Activated CD4-positive, CD25-positive, alpha-beta regulatory T cell treated with anti-CD3 and anti-CD28 coated beads, Interleukin-2, amount 50 U/mL, for 72 hours (primary cell): Measurements from ENCODE around the gene THAP12.

Experiments used
- DNase-seq: peaks from one replicate; pipeline ENCODE4 v3.0.0; 2021

THAP12 gene

DNA sequence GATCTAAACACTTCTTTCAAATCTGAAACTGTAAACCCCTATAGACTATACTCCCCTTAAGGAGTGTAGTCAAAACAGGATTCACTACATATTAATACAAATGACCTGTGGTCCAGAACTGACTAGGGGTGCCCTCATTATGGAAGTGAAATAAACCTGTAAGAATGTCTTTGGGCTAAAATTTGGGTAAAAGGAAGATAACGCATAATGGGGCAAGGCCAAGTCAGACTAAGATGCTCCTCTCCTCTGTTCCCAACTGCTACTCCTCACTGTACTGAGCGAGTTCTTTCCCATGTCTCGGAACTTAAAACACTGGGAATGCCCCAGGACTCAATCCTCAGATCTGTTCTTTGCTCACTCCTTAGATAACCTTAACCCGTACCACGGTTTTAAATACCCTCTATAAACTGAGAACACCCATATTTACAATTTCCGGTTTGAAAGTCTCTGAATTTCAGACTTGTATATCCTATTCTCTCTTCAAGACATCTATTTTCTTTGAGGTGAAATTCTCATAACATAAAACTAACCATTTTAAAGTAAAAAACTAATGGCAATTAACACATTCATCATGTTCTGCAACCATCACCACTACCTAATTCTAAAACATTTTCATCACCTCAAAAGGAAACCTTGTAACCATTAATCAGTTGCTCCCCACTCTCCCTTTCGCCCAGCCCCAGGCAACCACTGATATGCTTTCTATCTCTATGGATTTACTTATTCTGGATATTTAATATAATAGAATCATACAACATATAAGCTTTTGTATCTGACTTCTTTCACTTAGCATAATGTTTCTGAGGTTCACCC is 4.0 kb downstream of the THAP12 start:
- no peak for DNase-seq

DNA sequence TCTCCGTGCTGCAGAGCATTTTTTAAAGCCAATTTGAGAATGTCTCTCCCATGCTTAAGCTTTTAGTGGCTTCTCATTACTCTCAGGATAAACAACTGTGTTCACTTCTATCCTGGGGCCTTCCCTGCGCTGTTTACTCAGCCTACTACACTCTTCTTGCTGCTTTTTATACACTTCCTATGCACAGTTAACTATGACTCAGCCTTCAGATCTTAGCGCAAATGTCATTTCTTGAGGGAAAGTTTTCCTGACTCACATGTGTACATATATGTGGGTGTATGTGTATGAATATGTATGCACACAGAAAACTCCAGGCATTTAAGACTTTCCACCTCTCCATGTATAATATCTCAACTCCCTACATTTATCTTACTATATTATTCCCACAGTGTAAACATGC is 9.8 kb downstream of the THAP12 start:
- DNase-seq, result no peak

DNA sequence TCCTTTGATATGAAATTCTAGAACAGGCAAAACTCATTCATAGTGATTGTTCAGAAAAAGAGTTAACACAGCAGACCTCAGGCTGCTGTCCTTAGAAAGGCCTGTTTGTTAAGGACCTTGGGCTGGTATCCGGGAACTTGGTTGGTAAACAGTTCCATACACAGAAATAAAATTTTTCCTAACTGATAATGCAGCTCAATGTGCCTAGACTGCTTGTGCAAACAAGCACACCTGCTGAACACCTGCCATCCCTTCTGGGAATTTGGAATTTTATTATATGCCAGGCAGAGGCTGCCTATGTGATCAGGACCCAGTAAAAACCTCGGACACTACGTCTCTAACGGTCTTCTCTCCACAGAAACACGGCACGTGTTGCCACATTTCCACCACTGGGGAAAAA is 11.5 kb downstream of the THAP12 start:
- no peak for DNase-seq

DNA sequence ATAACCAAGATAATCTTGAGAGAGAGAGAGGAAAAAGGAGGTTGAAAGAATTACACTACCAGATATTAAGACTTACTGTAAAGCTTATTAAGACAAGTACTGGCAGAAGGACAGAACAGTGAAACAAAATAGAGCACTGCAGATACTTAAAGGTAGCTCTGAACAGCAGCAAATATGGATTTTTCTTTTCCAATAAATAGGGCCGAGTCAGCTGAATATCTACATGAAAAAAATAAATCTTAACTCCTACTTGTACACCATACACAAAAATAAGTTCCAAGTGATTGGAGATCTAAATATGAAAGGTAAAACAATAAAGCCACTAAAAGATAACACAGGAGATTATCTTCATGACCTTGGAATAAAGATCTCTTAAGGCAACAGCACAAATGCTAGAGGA is 12.4 kb downstream of the THAP12 start:
- DNase-seq, result no peak

DNA sequence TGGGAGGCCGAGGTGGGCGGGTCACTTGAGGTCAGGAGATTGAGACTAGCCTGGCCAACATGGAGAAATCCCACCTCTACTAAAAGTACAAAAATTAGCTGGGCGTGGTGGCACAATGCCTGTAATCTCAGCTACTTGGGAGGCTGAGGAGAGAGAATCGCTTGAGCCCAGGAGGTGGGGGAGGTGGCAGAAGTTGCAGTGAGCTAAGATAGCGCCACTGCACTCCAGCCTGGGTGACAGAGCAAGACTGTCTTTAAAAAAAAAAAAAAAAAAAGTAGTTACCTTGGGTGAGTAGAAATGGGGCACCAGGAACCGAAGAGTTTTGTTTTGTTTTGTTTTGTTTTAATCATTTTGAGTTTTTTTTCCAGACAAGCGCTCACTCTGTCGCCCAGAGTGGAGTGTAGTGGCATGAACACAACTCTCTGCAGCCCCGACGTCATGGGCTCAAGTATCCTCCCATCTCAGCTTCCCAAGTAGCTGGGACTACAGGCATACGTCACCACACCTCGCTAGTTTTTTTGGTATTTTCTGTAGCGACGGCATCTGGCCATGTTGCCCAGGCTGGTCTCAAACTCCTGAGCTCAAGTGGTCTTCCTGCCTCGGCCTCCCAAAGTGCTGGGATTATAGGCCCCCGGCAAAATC is 15.8 kb downstream of the THAP12 start:
- DNase-seq, result no peak

DNA sequence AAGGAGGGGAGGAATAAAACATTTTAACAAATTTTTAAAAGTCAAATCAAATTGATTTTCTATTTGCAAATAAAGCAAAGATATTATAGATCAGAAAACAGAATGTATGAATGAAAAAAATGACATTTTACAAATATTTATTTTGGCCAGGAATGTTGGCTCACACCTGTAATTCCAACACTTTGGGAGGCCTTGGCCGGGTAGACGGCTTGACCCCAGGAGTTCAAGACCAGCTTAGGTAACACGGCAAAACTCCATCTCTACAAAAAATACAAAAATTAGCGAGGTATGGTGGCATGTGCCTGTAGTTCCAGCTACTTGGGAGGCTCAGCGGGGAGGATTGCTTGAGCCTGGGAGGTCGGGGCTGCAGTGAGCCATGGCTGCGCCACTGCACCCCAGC is 18.2 kb downstream of the THAP12 start:
- DNase-seq, result no peak

DNA sequence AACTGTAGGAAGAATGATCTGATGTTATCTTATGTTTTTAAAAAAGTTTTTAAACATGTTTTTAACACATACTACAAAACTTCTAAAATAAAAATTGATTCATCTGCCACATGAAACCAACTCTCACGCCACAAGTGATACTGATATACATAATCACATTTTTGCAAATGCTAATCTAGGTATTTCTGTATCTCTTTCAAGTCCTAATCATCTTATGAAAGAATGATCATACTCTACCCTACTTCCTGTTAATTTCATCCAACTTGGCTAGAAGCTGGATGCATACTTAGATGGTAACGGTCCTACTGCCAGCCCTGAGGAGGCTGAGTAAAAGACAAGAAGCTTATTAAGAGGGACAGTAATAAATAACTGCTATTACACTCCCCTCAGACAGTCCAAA is 19.2 kb downstream of the THAP12 start:
- DNase-seq, result no peak

DNA sequence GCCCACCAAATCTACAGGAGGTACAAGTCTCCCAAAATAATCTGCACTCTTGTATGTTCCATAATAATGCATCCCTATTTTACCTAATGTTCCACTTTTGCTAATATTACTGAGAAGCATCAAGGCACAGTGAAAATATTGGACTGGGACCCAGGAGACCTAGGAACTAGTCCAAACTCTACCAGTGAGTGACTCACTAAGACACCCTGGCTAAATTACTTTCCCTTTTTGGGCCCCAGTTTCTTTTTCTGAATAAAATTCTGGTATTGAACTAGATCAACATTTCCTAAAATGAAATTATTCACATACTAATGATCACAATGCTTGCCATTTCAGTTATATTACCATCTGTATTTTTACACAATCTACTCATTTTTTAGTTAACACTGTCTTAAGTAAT is 19.6 kb downstream of the THAP12 start:
- DNase-seq, result no peak

DNA sequence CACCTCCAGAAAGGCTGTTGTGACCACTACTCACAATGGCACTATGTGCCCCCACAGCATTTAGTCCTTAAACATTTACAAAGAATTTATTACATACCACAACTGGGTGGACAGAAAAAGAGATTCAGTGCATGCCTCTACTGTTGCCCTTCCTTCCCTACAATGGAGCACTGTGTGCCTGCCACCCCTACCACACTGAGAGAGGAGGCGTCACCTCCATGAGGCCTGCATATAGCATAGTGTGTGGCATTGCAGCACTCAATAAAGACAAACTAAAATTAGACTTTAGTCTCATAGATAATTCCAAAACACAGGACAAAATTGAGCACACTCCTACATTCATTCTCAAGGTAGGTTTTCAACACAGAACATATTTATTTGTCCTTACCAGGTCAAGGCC is 25.8 kb downstream of the THAP12 start:
- DNase-seq, result no peak

DNA sequence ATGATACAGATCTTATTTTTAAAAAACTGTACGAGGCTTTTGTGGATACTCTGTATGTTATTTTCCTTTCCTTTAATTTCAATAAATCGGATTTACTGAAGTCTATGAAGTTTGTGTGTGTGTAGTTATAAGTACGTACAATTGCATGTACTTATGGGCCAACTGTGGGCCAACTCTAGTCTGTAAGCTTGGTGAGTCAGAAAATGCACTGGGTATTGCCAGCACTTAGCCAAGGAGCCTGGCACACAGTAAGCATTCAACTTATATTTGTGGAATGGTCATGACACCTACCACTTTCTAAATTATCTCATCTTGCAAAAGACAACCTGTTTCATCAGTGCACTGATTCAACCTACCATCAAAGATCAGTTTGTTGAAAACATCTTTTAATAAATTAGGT is 32.6 kb downstream of the THAP12 start:
- no peak for DNase-seq

DNA sequence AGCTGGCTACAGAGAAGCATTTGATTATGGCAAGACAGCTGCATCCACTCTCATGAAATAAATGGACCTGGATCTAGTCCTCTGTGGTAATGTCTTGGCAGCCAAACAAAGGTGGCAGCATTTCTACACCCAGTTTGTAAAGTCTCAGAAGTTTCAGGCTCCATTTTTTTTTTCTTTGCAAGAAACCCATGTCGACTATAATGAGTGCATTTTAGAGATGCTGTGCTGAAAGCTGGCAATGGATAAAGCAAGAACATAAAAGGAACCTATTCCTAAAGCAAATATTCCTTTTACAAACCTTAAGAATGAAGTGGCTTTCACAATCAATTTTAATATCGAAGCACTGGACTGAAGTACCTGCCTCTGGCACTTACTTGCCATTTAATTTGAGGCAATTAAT is 33.5 kb downstream of the THAP12 start:
- no peak for DNase-seq

DNA sequence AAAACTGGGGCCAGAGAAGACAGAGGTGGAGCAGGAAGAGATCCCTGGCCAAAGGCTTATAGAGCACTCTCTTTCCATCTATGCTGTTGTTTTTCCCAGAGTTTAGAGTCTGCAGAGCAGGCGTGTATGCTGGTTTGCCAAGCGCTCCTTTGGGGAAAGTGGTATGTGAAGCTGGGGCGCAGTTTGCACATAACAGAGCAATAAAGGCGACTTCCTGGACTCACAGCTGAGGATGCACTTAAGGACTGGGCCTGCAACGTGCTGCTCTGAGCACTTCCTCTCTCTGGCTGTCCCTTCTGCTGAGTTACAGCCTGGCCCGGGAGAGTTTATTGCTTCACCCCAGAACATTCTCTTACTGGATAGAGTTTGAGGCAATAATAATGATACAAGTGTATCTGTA is 41.7 kb downstream of the THAP12 start:
- no peak for DNase-seq

DNA sequence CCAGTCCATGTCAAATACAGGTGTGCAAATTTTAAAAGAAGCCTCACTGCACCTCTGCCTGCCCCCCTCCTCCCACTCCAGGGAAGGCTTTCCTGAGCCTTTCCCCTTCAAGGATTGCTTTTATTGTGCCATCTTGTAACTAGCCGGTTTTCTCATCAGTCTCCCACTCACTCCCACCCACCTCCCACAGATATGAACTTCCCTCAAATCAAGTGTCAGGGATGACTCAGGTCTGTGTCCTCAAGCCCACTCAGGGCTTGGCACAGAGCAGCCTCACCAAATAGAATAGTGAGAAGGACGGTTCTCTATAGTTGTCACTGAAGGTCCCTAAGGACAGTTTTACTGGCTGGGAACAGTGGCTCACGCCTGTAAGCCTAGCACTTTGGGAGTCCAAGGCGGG is 43.0 kb downstream of the THAP12 start:
- no peak for DNase-seq

DNA sequence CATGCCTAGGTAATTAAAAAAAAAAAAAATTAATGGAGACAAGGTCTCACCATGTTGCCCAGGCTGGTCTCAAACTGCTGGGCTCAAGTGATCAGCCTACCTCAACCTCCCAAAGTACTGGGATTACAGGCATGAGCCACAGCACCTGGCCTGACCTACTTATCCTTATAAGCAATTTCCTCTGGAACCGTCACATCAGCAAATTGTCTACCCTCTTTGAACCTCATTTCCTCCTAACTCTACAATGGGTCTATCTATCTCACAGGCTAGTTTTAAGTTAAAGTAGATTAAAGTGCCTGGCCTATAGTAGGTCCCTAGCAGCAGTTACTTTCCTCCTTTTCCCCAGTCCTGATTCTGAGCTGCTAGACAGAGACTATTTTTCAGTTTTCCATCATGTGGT is 43.5 kb downstream of the THAP12 start:
- no peak for DNase-seq

DNA sequence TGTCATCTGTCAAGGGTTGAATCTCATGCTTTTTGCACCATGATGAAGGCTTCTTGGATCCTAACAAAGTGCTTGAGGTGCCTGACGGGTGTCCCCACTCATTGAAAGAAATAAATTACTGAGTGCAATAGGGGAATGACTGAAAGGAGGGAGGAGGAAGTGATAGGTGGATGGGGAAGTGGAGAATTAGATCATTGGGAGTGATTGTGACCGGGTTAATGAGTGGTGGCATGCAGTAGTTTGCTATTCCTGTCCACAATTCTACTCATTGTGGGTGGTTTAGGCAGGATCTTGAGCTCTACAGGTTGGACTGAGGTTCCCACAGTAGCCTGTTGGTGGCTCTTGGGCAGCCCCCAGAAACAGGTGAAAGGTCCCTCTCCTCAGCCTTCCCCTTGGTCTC is 44.3 kb downstream of the THAP12 start:
- DNase-seq, result no peak

DNA sequence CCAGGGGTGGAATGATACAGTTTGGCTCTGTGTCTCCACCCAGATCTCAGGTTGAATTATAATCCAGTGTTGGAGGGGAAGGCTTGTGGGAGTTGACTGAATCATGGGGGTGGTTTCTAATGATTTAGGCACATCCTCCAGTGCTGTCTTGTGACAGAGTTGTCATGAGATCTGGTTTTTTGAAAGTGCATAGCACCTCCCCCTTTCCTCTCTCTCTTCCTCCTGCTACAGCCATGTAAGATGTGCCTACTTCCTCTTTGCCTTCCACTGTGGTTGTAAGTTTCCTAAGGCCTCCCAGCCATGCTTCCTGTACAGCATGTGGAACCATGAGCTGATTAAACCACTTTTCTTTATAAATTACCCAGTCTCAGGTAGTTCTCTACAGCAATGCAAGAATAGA is 45.1 kb downstream of the THAP12 start:
- no peak for DNase-seq

DNA sequence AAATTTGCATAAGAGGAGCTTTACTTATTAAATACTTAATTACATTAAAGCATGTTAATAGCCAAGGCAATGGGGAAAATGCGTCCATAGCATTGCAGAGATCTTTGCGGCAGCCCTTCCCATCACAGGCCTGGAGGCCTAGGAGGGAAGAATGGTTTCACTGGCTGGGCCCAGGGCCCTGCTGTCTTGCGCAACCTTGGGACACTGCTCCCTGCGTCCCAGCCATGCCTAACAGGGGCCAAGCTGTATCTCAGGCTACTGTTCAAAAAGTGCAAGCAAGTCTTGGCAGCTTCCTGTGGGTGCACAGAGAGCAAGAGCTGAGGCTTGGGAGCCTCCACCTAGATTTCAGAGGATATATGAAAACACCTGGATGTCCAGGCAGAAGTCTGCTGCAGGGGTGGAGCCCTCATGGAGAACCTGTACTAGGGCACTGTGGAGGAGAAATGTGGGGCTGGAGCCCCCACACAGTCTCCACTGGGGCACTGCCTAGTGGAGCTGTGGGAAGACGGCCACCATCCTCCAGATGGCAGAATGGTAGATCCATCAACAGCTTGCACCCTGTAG is 46.0 kb downstream of the THAP12 start:
- no peak for DNase-seq

DNA sequence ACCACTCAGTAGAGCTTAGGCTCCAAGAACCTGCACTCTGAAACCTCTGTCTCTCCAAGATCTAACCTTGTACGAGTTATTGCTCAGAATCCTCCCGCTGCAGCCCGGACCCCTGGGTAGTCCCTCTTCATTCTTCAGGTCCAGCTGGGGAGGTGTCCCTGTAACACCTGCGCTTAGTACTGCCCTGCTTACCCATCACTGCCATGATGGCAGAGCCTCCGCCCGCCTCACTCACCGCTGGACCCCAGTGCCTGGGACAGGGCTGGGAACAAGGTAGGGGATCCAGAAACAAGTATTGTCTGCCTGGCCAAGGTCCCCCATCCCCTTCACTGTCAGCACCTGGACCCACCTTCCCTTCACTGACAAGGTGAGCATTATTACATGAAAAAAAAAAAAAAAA is 50.3 kb downstream of the THAP12 start:
- DNase-seq, result no peak

DNA sequence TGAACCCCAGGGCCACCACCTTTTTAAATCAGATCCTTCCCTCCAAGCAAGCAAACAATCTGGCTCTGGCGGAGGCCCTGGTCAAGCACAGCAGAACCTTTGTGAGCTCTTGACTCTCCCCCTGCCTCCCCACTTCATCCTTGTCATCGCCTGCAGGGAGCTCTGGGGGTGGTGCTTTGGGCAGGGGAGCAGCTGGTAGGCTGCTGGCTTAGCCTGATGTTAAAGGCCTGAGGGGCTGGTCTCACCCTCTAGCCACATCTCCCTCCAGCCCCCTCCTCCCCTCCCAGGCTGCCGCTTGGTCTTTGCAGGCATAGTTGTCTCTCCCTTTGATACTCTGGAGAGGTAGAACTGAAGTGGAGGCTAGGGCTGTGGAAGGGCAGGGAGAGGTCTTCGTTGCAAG is 50.9 kb downstream of the THAP12 start:
- no peak for DNase-seq

DNA sequence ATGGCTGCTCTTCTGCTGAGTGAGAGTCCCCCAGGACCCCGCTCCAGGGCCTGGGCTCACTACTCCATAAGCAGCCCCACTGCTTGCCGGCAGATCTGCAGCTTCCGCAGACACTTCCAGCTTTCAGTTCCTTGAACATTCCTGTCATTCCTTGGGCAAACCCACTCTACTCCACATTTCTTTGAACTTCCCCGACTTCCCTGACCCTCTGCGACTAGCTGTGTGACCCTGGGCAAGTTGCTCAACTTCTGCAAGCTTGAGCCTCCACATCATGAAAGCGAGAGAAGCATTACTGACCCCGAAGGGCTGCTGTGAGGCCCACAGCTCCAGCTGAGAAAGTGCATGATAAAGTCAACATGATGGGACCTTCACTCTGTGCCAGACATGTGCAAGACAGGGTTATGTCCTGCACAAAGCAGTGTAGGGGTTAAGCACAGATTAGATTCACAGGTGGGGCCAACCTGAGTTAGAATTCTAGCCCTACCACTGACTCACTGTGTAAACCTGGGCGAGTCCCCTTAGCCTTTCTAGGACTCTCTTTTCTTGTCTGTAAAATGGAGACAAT is 51.8 kb downstream of the THAP12 start:
- DNase-seq, result no peak

DNA sequence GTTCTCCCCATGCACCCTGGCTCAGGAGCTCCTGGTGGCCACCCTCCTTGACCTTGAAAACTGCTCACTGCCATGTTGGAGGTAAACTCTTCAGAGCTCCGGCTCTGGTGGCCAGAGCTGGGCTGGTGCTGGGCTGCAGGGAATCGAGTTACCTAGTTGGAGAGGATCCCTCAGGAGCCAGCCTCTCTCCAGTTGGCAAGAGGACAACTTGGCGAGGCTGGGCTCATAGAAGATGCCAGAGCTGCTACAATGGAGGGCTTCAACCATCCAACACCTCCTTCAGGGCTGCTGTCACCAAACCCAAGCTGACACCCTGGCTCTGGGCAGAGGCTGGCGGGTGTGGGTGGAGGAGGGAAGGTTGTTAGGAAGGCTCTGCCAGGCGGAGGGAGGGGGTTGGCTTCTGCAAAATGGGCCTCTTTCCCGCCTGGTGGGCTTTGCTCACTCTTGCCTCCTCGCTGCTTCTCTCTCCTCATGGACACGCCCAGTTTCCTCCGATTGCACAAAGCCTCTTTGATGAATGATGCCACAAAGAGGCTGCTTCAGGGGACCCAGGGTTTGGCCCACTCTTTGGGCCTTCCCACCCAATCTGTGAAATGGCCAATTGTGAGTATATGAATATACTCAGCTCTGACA is 53.1 kb downstream of the THAP12 start:
- no peak for DNase-seq

DNA sequence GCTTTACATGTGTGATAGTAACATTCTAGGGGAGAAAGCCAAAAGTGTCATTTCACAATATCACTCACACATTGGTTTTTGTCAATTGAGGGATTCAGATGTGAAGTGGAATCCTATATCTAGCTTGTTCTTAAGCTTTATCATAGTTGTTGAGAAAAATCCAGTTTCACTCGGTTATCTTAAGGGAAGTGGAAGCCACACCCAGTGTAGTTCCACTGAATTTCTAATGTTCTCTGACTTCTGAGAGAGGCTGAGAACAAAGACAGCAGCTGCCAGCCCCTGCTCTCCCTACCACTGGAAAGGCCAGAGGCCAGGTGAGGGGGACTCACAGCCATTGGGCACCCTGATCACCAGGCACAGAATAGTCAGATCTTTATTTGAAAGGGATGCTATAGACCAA is 53.7 kb downstream of the THAP12 start:
- no peak for DNase-seq

DNA sequence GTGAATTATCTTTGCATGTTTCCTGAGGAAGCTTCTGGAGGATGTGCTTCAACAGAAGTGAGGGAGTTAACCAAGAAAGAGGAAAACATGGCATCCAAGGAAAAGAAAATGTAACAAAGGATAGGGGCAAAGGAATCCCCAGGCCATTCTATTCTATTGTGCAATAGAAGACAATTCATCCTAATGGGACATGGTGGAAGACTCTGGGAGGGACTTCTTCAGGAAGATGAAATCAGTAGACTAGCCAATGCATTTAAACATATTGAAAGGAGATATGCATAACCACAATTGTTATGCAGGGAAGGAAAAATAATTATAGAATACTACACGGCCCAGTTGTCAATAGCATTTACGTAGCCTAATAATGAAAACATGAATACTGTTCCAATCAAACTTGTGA is 55.7 kb downstream of the THAP12 start:
- DNase-seq, result no peak

DNA sequence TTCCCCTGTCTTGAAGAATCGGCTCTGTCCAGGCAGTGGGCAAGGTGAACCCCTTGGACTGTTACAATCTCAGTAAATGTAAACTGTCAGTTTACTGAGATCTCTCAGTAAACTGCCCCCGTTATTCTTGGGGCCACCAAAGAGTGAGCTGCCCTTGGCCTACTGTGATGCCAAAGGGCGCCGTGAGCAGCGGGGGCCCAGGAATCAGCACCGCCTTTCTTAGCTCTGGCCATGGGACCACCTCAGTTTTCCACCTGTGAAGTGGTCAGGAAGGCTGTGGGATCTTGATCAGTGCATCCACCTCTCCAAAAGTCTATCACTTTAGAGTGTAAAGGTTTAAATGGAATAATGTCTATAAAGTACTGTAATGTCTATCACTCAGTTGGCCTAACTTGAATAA is 57.1 kb downstream of the THAP12 start:
- DNase-seq, result no peak
